HG03521 (cell line): ENCODE measurements around the gene DNAJC8.

Source experiments
- ATAC-seq: cut with Tn5 transposase; IDR thresholded peaks from one replicate; pipeline ENCODE4 v1.9.1; 2021; ENCODE audit warnings: mild to moderate bottlenecking, moderate library complexity; ENCODE audit not compliant: unreplicated experiment

The DNAJC8 gene, protein sequence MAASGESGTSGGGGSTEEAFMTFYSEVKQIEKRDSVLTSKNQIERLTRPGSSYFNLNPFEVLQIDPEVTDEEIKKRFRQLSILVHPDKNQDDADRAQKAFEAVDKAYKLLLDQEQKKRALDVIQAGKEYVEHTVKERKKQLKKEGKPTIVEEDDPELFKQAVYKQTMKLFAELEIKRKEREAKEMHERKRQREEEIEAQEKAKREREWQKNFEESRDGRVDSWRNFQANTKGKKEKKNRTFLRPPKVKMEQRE

DNA sequence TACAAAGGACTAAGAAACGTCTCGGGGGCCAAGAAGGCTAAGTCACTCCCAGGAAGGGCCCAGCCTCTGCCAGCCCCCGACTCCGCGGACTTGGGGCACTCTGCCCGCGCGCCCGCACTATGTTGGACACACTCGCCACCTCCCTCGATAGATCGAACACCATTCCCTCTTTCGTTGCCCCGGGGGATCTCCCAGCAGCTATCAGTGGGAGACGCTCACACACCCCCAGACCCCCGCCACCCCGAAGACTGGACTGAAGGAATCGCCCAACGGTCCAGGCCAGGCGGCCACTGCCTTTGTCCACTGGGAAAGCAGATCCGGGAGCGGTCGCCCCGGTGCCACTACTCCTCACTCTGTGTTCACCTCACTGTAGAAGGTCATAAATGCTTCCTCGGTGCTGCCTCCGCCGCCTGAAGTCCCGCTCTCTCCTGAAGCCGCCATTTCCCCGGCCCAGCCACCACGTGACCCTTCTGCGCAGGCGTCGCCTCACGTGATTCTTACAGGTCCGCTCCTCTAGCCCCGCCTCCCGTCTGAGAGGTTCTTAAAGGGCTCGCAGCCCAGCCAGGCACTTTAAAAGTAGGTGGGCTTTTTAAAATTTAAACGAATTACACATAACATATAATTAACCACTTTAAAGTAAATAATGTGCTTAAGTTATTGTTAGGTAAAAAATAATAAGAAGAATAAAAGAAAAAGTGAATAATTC, at the start of gene DNAJC8:
Gene DNAJC8 (minus strand): TSS at position 472 of the 706 bp plus-strand sequence. CDS start 31 bp downstream, at position 441.
- ATAC-seq = peak; percentile 43

DNA sequence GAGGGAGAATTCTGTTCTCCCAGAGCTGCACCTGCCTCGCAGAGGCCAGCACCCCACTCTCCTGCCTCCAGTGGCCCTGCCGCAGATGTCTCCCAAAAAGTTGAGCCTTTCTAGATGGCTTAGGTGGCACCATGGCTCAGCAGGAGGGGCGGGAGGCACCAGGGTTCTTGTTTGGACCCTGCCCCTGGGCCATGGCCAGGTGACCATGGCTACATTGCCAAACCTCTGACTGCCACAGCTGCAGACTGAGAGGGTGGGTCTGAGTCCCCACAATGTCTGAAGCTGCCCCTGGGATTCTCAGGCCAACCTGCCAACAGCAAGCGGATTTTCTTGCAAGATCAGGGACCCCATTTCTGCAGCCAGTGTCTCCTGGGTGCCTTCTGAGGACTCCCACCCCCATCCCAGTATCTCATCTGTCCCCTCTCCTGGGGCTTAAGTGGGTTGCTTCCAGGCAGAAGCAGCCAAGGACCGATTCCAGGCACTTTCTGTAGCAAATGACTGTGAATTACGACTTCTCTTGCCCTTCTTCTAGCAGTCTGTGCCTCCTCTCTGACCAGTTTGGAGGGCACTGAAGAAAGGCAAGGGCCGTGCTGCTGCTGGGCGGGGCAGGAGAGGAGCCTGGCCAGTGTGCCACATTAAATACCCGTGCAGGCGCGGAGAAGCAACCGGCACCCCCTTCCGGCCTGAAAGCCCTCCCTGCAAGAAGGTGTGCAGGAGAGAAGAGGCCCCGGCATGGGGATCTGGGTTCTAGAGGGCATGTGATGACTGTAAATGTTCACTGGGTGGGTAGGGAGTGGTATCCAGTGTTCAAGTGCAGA, 49.0 kb upstream of the DNAJC8 start:
- ATAC-seq = no peak

DNA sequence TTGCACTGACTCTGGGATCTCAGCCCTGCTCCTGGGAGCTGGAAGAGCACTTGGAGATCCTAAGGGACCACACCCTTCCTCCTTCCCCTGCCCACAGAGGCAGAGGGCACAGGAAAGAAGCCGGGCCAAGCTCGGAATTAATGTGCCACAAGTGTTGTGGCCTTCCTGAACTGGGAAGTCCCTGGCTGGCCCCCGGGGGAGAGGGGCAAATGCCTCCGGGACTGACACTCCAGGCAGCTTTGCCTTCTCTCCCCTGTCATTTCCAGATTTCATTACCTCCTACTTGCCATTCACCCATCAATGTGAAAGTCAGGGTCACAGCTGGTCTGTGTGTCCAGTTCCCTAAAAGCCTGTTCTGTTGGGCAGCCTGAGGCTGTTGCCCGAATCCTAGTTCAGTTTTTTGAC, 48.1 kb upstream of the DNAJC8 start:
- no peak for ATAC-seq

DNA sequence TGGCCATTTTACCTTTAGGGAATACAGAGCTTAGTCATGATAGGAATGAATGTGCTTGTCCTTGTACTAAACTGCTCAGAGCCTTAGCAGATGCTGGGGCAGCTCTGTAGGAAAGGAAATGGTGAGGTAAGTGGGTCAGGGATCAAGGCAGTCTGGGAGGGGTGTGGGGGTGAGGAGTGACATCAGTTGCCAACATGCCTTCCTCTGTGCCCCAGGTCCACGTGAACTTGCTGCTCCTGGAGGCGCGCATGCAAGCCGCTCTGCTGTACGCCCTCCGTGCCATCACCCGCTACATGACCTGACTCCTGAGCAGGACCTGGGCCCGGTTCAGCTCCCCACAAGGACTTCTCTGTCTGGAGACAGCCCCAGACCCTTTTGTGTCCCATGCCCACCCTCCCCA, 47.7 kb upstream of the DNAJC8 start:
- no peak for ATAC-seq

DNA sequence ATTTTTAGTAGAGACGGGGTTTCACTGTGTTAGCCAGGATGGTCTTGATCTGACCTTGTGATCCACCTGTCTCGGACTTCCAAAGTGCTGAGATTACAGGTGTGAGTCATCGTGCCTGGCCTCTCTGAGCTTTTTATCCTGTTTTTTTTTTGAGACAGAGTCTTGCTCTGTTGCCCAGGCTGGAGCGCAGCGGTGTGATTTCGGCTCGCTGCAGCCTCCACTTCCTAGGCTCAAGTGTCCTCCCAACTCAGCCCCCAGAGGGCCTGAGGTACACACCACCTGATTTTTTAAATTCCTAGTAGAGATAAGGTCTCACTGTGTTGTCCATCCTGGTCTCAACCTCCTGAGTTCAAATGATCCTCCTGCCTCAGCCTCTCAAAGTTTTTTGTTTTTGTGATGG, 46.9 kb upstream of the DNAJC8 start:
- ATAC-seq = no peak

DNA sequence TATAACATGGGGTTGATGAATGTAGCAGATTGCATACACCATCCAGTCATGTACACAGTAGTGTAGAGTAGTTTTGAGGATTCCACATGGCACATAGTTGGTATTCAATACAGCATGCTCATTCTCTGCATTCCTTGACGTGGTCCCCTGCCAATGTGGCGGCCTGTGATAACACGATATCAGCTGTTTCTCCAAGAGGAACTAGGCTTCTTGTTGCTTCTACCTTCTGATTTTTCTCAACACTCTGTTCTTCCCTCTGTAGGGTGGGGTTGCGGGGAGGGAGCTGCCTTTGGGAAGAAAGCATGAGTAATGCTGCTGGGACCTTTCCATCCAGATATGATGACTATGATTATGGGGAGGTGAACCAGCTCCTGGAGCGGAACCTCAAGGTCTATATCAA, 45.9 kb upstream of the DNAJC8 start:
- no peak for ATAC-seq

DNA sequence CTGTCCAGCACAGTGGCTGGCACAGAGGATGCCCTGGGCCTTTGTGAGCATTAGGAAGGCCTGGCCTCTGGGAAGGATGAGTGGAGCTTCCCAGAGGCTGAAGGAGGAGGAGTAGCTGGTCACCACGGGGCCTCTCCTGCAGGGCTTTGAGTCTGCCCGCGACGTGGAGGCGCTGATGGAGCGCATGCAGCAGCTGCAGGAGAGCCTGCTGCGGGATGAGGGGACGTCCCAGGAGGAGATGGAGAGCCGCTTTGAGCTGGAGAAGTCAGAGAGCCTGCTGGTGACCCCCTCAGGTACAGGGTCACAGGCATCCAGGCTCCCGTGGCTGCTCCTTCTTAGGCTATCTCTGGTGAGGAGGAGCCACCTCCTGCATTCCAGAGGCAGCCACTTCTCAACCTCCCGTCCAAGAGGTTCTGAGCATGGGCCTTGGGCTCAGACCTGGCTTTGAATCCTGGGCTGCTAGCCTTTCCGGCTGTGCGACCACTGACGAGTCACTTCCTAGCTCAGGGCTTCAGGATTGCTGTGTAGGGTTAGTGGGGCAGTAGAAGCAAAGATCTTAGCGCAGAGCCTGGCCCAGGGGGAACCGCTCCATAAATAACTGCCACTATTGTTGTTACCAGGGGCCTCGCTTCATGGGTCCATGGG, 40.5 kb upstream of the DNAJC8 start:
- no peak for ATAC-seq

DNA sequence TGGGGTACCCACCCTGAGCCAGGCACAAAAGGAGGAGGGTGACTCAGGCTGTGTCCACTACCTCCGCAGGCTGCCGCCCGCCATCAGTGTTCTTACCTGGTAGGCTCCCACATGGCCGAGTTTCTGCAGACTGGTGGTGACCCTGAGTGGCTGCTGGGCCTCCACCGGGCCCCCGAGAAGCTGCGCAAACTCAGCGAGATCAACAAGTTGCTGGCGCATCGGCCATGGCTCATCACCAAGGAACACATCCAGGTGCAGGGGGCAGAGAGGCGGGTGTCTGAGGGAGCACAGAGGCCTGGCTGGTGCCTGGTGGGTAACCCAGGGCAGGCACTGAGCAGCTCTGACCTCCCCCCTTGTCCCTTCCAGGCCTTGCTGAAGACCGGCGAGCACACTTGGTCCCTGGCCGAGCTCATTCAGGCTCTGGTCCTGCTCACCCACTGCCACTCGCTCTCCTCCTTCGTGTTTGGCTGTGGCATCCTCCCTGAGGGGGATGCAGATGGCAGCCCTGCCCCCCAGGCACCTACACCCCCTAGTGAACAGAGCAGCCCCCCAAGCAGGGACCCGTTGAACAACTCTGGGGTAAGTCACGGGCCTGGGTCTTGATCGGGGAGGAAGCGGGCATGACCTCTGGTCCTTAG, 39.5 kb upstream of the DNAJC8 start:
- no peak for ATAC-seq

DNA sequence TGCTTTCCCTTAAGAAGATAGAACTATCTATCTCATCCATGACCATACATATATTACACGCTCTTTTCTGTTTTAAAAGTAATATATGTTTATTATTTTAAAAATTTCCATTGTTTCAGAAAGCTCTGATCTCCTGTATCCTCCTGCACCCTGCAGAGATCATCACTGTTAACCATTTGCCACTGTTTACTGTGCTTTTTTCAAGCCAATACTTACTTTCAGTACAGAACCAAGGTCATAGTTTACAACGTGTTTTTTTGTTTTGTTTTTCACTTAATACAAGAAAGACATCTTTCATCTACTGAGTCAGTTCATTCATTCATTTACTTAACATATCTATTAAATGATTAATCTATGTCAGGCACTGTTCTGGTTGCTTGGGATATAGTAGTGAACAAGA, 36.7 kb upstream of the DNAJC8 start:
- no peak for ATAC-seq

DNA sequence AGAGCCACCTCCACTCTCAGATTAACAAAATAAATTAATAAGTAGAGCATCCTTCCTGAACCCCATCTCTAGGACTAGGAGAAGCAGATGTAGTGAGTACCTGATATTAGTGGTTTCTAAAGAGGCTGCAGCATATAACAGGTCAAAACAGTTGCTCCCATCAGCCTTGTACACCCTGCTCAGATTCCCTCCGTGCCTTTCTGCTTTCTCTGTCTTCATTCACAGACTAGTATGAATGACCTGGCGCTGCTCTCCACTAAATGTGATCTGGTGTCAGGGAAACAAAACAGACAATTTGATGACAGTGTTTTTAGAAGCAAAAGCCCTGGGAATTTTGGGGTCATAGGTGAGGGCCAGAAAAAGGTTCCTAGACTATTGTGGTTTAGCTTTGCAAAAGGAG, 34.8 kb upstream of the DNAJC8 start:
- no peak for ATAC-seq

DNA sequence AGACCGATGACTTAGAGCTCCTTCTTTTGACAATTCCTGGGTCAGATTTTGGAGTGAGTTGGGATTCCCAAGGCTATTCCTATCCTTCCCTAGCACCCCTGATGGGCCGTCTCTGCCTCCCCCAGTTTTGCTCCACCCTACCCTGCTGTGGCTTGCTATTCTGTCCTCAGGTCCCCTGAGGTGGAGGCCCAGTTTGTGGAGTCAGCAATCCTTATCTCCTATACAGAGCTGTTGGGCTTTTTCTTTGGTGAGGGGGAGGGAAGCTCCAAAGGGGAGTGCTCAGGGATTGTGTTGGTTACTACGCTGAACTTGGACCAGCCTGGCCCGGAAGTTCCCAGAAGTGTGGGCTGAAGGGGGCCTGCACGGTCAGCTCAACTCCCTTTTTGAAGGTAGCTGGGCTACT, 34.1 kb upstream of the DNAJC8 start:
- no peak for ATAC-seq

DNA sequence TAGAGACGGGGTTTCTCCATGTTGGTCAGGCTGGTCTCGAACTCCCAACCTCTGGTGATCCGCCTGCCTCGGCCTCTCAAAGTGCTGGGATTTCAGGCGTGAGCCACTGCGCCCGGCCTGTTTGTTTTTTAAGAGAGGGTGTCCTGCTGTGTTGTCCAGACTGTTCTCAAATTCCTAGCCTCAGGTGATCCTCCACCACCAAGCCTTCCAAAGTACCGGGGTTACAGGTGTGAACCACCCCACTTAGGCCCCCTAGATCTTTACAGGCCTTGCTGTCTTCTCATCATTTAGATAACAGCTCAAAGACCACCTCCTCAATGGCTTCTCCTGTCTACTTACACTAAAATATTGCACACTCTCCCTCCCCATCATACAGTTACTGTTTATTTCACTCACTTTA, 32.7 kb upstream of the DNAJC8 start:
- no peak for ATAC-seq

DNA sequence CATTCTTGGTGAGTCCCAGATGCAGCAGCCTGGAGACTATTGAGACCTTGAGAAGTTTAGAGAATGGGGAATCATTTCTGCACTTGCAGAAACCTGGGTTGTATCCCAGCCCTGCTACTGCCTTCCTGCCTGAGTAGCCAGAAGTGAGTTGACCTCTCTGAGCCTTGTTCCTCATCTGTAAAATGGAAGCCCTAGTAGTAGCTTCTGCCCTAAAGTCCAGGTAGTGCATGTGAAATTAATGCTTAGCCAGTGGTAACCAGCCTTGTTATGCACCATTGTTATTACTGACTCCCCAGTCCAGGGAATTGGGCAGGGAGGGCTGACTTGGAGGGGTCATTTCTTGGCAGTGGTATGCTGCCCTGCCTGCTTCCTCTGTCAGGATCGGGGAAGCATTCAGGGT, 32.1 kb upstream of the DNAJC8 start:
- no peak for ATAC-seq

DNA sequence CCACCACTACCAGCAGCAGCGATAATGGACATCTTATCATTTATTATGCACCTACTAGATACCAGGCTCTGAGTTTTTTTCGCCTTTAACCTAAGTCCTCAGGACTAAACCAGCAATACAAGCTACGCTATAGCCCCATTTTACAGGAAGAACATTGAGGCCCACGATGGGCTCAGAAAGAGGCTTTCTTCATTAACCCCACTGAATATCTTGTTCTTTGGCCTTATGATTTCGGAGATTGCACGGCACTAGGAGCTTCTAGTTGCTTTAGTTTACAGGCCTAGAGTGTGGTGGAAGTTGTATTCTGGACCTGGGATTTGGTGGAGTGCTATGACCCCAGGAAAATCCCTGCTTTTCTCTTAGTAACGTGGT, 28.0 kb upstream of the DNAJC8 start:
- ATAC-seq = no peak

DNA sequence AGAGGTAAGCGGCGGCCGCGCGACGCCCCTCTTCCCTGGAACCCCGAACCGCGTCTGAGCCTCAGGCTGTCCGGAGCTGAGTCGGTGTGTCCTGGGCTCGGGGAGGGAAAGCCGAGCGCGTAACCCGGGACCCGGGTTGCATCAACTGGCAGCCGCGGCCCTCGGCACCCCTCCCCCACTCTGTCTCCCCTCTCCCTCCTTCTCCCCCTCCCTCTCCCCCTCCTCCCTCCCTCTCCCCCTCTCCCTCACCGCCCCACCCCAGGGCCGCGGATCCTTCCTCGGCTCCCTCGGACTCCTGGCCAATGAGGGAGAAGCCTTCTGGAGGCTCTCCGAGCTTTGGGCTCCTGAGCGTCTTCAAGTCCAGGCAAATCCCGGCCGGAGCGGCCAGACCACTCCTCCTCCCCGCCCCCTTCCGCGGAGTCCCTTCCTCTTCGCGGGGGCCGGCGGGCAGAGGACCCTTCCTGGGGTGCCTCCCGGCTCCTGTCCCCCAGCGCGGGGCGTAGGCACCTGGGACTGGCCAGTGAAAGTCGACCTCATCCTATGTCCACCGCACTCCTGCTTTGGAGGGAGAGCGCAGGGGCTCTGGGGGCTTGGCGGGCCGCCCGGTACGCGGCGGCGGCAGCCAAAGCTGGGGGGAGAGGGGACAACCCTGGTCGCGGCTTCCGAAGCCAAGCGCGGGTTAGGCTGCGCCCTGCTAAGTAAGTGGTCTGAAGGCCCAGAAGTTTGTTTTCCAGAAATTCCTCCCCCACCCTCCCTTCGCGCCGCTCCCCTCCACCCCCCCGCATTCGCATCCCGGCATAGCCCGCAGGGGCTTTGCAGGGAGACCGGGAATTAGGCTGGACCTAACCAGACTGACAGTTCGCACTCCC, 27.3 kb upstream of the DNAJC8 start:
- ATAC-seq = no peak

DNA sequence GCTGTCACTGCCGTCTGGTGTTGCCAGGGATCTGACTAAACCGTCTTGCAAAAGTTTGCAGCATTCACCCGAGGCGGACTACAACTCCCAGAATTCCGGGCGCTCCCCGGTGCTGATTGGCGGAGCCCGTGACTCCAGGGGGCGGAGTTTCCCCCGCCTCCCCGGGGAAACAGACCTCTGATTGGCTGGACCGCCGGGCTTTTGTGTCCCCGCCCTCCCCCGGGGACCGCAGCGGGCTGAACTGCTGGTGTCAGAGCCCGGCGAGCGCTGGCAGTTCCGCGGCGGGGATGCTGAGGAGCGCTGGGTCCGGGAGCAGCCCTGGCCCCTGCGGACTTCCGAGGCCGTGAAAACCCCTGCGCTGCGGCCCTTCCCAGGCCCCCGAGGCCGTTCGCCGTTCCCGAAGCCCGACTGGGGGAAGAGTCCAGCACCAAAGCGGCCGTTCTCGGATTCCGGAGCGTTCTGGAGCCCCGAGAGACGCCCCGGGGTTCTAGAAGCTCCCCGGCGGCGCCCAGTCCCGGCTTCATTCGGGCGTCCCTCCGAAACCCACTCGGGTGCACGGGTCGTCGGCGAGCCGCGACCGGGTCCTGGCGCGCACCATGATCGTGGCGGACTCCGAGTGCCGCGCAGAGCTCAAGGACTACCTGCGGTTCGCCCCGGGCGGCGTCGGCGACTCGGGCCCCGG, 26.6 kb upstream of the DNAJC8 start, which contains the start of gene SESN2:
Gene SESN2 (plus strand): TSS at position 267 of the 682 bp plus-strand sequence. CDS start 330 bp downstream, at position 597.
- peak; percentile 95 for ATAC-seq

DNA sequence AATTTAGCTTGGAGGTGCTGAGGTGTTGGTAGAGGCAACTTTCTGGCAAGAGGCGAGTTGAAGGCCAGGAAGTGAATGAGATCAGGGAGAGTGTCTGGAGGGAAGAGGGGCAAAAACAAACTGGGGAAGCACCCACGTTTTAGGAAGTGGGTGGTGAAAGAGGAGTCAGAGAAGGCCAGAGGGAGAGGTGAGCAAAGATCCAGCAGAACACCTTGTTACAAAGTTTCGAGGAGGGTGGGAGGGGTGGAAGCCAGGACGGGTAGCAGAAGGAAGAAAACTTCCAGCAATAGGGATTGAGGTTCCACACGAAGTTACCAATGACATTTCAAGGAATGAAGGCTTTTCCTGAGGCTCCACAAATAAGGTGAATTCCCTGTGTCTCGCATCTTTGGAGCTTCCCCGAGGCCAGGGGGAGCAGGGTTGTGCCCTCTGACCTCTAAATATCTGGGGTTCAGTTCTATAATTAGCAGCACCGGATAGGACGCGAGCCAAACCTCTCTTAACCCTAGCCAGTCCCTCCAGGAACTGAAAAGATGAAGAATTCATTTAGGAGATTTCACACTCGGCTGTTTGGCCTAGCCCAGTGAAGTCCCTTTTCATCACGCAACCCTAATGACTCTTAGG, 25.9 kb upstream of the DNAJC8 start:
- no peak for ATAC-seq

DNA sequence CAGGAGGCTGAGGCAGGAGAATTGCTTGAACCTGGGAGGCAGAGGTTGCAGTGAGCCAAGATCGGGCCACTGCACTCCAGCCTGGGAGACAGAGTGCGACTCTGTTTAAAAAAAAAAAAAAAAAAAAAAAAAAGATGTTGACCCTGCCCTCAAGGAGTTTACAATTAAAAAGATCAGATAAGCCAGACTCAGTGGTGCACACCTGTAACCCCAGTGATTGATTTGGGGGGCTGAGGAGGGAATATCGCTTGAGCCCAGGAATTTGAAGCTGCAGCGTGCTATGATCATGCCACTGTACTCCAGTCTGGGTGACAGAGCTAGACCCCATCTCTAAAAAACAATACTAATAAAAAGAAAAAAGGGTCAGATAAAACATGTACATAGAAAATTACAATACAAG, 24.9 kb upstream of the DNAJC8 start:
- ATAC-seq = no peak
